Smooth muscle cell (in vitro differentiated cells): Measurements from ENCODE around the gene MACROD2. TPM values are rescaled to one million over a fixed set of nuclear protein-coding genes. Genes with fewer than 3 reads are reported as not detected.

Source experiments
- DNase-seq: peaks from one replicate; lab custom pipeline; 2025; ENCODE audit not compliant: unreplicated experiment; lab: John Stamatoyannopoulos, UW
- H2AFZ ChIP-seq: fragments of 200-600 bp; sonication (generic); 2 replicates; pipeline ENCODE4 v1.6.0; 2016; ENCODE audit warnings: antibody characterized with exemption, low read depth, mild to moderate bottlenecking
- H3F3A ChIP-seq: fragments of 200-600 bp; sonication (generic); 2 replicates; pipeline ENCODE4 v1.6.0; 2017; ENCODE audit warnings: antibody characterized with exemption, low read depth
- H3K27ac ChIP-seq: fragments of 200-600 bp; sonication (generic); 2 replicates; pipeline ENCODE4 v1.5.1; 2016; ENCODE audit warnings: low read depth, mild to moderate bottlenecking
- H3K27me3 ChIP-seq: fragments of 200-600 bp; sonication (generic); 2 replicates; pipeline ENCODE4 v1.6.1; 2016; ENCODE audit warnings: low read depth, mild to moderate bottlenecking
- H3K36me3 ChIP-seq: fragments of 200-600 bp; sonication (generic); 2 replicates; pipeline ENCODE4 v1.5.1; 2016; ENCODE audit warnings: low read depth
- H3K4me1 ChIP-seq: fragments of 200-600 bp; sonication (generic); 2 replicates; pipeline ENCODE4 v1.5.1; 2016; ENCODE audit warnings: low read depth
- H3K4me2 ChIP-seq: fragments of 200-600 bp; sonication (generic); 2 replicates; pipeline ENCODE4 v1.6.0; 2016; ENCODE audit warnings: mild to moderate bottlenecking
- H3K4me3 ChIP-seq: fragments of 200-600 bp; sonication (generic); 2 replicates; pipeline ENCODE4 v1.5.1; 2016; ENCODE audit warnings: mild to moderate bottlenecking
- H3K79me2 ChIP-seq: fragments of 200-600 bp; sonication (generic); 2 replicates; pipeline ENCODE4 v1.6.0; 2016; ENCODE audit warnings: low read depth, mild to moderate bottlenecking
- H3K9ac ChIP-seq: fragments of 200-600 bp; sonication (generic); 2 replicates; pipeline ENCODE4 v1.6.0; 2016; ENCODE audit warnings: low read depth
- H3K9me3 ChIP-seq: fragments of 200-600 bp; sonication (generic); replicated peaks from 2 replicates; pipeline ENCODE4 v1.5.1; 2016; ENCODE audit warnings: low read depth
- H4K20me1 ChIP-seq: fragments of 200-600 bp; sonication (generic); 2 replicates; pipeline ENCODE4 v1.6.0; 2016; ENCODE audit warnings: low read depth
- CTCF ChIP-seq: fragments of 200-600 bp; sonication (generic); IDR thresholded peaks from 2 replicates; pipeline ENCODE4 v1.5.1; 2017; ENCODE audit warnings: borderline replicate concordance, mild to moderate bottlenecking, antibody characterized with exemption; ENCODE audit not compliant: insufficient read depth, poor library complexity, severe bottlenecking
- WGBS: methylation state at CpG from one replicate; pipeline ENCODE4 v1.1.7; 2016; ENCODE audit warnings: low lambda C conversion rate; 5-methylcytosine and 5-hydroxymethylcytosine counted together
- polyA plus RNA-seq: library from polyadenylated mRNA; unstranded; fragments of >200 nt; fragmentation: Nextera tagmentation; extraction: Ambion mirVana; gene quantifications from 2 replicates; pipeline ENCODE4 v1.2.1, GENCODE V29; 2016
- total RNA-seq: library from RNA; depleted of rRNA; stranded (reverse); fragments of >200 nt; gene quantifications from 2 replicates; pipeline ENCODE4 v1.2.3, GENCODE V29; 2014

The MACROD2 gene
- total and polyA plus RNA-seq, 2 experiments from 2014 or later = 0.04 to 0.32 TPM

- H3K36me3 ChIP-seq = no peaks in the 10 kb centered on the region
- H3F3A ChIP-seq = no peaks in the 10 kb centered on the region
- DNase-seq = no peak
- 90% methylated on average over 3 of the region's 3 CpGs for WGBS
- peaks cover 11% of the 10 kb centered on the region for H3K4me1 ChIP-seq
- H2AFZ ChIP-seq = no peak overlapping the region
- H3K27ac ChIP-seq = no peak overlapping the region
- no peak for TF ChIP-seq CTCF
- no peaks in the 10 kb centered on the region for H3K27me3 ChIP-seq
- no peak overlapping the region for H3K4me2 ChIP-seq
- H3K9me3 ChIP-seq = no peaks in the 10 kb centered on the region
- no peaks in the 10 kb centered on the region for H4K20me1 ChIP-seq
- H3K79me2 ChIP-seq = no peaks in the 10 kb centered on the region
- H3K4me3 ChIP-seq = no peak overlapping the region
- H3K9ac ChIP-seq = no peak overlapping the region
These were observed 1067.8 kb downstream of the MACROD2 start for GRCh38 chr20:15063081-15063480.

DNA sequence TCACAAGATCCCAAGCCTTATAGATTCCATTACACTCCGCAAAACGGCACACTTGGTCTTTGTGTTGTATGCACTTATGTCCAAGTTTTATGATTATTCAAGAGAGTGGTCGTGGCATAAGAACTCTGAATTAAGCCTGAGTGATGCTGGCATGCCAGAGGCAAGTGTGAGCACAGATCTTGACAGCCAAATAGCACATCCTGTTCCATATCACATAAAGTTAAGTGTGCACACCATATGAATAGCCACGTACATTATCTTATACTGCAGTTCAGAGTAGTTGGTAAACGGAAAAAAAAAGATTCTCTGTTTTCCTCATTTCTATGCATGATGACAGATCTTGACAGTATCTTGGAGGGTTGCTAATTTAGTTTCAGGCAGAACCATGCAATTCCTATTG, 1069.4 kb downstream of the MACROD2 start:
- Histone ChIP-seq H3K4me2 (no peak overlapping the region), H3K27ac (no peak overlapping the region), H3K36me3 (no peaks in the 10 kb centered on the region), H3K4me3 (no peak overlapping the region), H4K20me1 (no peaks in the 10 kb centered on the region), H3F3A (no peaks in the 10 kb centered on the region), H2AFZ (no peak overlapping the region), H3K27me3 (no peaks in the 10 kb centered on the region), H3K4me1 (peaks cover 11% of the 10 kb centered on the region), H3K9ac (no peak overlapping the region), H3K9me3 (no peaks in the 10 kb centered on the region), H3K79me2 (no peaks in the 10 kb centered on the region)
- TF ChIP-seq CTCF = no peak
- WGBS = 69% methylated on average over 5 of the region's 5 CpGs
- no peak for DNase-seq

- 98% methylated on average over 3 of the region's 3 CpGs for WGBS
- no peak for DNase-seq
- H3K4me3 ChIP-seq = no peak overlapping the region
- H3K79me2 ChIP-seq = no peaks in the 10 kb centered on the region
- H3K9ac ChIP-seq = no peak overlapping the region
- H3K36me3 ChIP-seq = no peaks in the 10 kb centered on the region
- no peak for TF ChIP-seq CTCF
- peaks cover 7% of the 10 kb centered on the region for H3K4me1 ChIP-seq
- H3K4me2 ChIP-seq = no peak overlapping the region
- no peaks in the 10 kb centered on the region for H3F3A ChIP-seq
- no peak overlapping the region for H3K27ac ChIP-seq
- H2AFZ ChIP-seq = no peak overlapping the region
- no peaks in the 10 kb centered on the region for H3K27me3 ChIP-seq
- H4K20me1 ChIP-seq = no peaks in the 10 kb centered on the region
- no peaks in the 10 kb centered on the region for H3K9me3 ChIP-seq
These were observed 1070.5 kb downstream of the MACROD2 start for GRCh38 chr20:15065794-15066193.

- Histone ChIP-seq H3K36me3 (no peaks in the 10 kb centered on the region), H3K27me3 (no peaks in the 10 kb centered on the region), H3K9ac (no peak overlapping the region), H3K79me2 (no peaks in the 10 kb centered on the region), H3K27ac (no peak overlapping the region), H3K4me1 (no peaks in the 10 kb centered on the region), H3K4me3 (no peak overlapping the region), H2AFZ (no peak overlapping the region), H3F3A (no peaks in the 10 kb centered on the region), H3K9me3 (no peaks in the 10 kb centered on the region), H3K4me2 (no peak overlapping the region), H4K20me1 (no peaks in the 10 kb centered on the region)
- no peak for DNase-seq
- no peak for TF ChIP-seq CTCF
These were observed 1073.2 kb downstream of the MACROD2 start for GRCh38 chr20:15068486-15068885.
